ENCODE data around the gene TIA1.
"Not testable (repeated sequence)": the region's sequence is repeated elsewhere in the genome, so short reads cannot be mapped to it uniquely, and the experiment has no call there.

The TIA1 gene

GRCh38 chr2:70250434-70250833, 2.0 kb upstream of the TIA1 start:
- peaks cover 2% of the 10 kb centered on the region for H3K36me3 ChIP-seq (ENCODE audit: control insufficient read depth, low read depth, low read length)
- H3K27me3 ChIP-seq (ENCODE audit: control insufficient read depth, insufficient read depth, low read length) = no peaks in the 10 kb centered on the region
- H3K9me3 ChIP-seq (ENCODE audit: control insufficient read depth, low read depth, low read length) = no peaks in the 10 kb centered on the region
- no peaks in the 10 kb centered on the region for H3K4me1 ChIP-seq (ENCODE audit: control insufficient read depth, low read depth, low read length)
- H3K9ac ChIP-seq (ENCODE audit: low read length) = no peak overlapping the region
- no peak overlapping the region for H3K4me3 ChIP-seq (ENCODE audit: low read length)
- no peak overlapping the region for H3K27ac ChIP-seq (ENCODE audit: low read length)

DNA sequence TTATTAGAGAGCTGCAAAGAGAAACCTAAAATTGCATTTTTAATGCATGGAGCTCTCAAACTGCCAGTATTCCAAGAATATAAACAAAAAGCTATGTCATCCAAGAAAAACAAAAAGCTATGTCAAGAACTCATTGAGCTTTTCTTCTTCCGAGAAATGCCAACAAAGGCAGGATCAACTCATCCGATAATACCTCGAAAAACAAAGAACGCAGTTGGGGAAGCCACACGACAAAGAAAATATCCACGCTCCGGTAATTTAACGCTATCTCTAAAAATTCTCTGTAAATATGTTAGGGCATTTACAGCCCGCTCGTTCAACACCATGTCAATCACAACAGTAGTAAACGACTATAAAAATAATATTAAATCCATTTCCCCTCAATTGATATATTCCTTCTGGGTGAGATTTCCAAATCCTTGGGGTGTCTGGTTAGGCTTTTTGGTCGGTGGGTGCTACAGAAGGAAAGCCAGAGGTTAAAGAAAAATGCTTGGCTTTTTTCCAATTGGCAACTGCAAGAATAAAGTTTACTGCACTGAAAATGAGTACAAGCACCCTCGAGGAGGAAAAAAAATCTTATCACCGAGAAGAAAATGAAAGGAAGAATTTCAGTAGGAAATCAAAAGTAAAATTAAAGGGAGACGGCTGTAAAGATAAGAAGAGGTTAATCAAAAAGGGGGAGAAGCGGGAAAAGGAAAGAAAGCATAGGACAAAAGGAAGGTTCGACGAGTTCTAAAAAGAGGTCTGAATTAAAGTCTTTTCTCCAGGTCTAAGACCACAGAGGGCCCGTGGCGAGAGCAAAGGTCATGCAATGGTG, 856 bp downstream of the TIA1 start:
- Histone ChIP-seq H3K4me1 (ENCODE audit: control insufficient read depth, low read depth, low read length) (peaks cover 10% of the 10 kb centered on the region), H3K4me3 (ENCODE audit: low read length) (peak overlapping the region; percentile 82), H3K27me3 (ENCODE audit: control insufficient read depth, insufficient read depth, low read length) (no peaks in the 10 kb centered on the region), H3K36me3 (ENCODE audit: control insufficient read depth, low read depth, low read length) (peaks cover 4% of the 10 kb centered on the region), H3K9me3 (ENCODE audit: control insufficient read depth, low read depth, low read length) (no peaks in the 10 kb centered on the region), H3K9ac (ENCODE audit: low read length) (peak overlapping the region; percentile 99), H3K27ac (ENCODE audit: low read length) (peak overlapping the region; percentile 91)

DNA sequence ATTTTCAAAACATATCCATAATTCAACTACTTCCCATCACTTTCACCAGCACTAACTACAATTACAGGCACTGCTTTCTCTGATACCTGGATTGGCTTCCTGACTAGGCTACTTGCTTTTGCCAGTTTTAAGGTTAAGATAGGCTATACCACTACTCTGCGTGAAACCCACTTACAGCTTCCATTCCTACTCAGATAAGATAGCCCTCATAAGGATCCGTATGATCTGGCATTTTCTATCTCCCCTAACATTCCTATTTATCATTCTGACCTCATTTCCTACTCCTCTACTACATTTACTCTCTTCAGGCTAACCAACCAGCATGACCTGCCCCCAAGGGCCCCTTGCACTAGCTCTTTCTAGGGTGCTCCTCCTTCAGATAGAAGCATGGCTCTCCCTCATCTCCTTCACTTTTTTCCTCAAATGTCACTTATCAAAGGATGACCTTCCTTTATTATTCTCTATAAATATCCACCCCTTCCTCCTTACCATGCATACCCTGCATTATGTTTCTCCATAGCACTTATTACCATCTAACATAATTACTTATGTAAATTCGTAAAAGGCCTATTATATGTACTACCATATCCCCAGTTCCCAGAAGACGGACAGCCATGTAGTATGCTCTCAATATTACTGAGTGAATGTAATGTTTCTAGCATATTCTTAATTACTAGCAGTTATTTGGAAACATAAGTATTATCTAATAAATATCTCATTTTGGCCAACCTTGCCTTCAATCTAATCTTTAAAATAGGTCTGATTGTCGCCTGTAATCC, 4.4 kb downstream of the TIA1 start:
- Histone ChIP-seq H3K27ac (ENCODE audit: low read length) (no peak overlapping the region), H3K4me3 (ENCODE audit: low read length) (no peak overlapping the region), H3K27me3 (ENCODE audit: control insufficient read depth, insufficient read depth, low read length) (no peaks in the 10 kb centered on the region), H3K9ac (ENCODE audit: low read length) (no peak overlapping the region), H3K4me1 (ENCODE audit: control insufficient read depth, low read depth, low read length) (peaks cover 12% of the 10 kb centered on the region), H3K36me3 (ENCODE audit: control insufficient read depth, low read depth, low read length) (peaks cover 20% of the 10 kb centered on the region), H3K9me3 (ENCODE audit: control insufficient read depth, low read depth, low read length) (no peaks in the 10 kb centered on the region)

DNA sequence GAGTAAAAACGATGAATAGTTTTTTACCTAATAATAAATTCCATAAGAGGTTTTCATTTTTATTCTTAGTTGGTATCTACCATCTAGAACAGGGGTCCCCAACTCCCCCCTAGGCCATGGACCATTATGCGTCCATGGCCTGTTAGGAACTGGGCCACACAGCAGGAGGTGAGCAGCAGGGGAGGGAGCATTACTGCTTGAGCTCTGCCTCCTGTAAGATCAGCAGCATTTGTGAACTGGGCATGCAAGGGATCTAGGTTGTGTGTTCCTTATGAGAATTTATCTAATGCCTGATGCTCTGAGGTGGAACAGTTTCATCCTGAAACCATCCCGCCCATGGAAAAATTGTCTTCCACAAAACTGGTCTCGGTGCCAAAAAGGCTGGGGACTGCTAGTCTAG, 5.9 kb downstream of the TIA1 start:
- no peak overlapping the region for H3K27ac ChIP-seq (ENCODE audit: low read length)
- no peaks in the 10 kb centered on the region for H3K9me3 ChIP-seq (ENCODE audit: control insufficient read depth, low read depth, low read length)
- H3K4me1 ChIP-seq (ENCODE audit: control insufficient read depth, low read depth, low read length) = peaks cover 12% of the 10 kb centered on the region
- peaks cover 20% of the 10 kb centered on the region for H3K36me3 ChIP-seq (ENCODE audit: control insufficient read depth, low read depth, low read length)
- no peak overlapping the region for H3K9ac ChIP-seq (ENCODE audit: low read length)
- no peak overlapping the region for H3K4me3 ChIP-seq (ENCODE audit: low read length)
- H3K27me3 ChIP-seq (ENCODE audit: control insufficient read depth, insufficient read depth, low read length) = no peaks in the 10 kb centered on the region

GRCh38 chr2:70241340-70241739, 7.1 kb downstream of the TIA1 start:
- H3K9me3 ChIP-seq (ENCODE audit: control insufficient read depth, low read depth, low read length) = no peaks in the 10 kb centered on the region
- H3K27ac ChIP-seq (ENCODE audit: low read length) = no peak overlapping the region
- H3K9ac ChIP-seq (ENCODE audit: low read length) = no peak overlapping the region
- H3K4me1 ChIP-seq (ENCODE audit: control insufficient read depth, low read depth, low read length) = peaks cover 12% of the 10 kb centered on the region
- no peaks in the 10 kb centered on the region for H3K27me3 ChIP-seq (ENCODE audit: control insufficient read depth, insufficient read depth, low read length)
- H3K4me3 ChIP-seq (ENCODE audit: low read length) = no peak overlapping the region
- peaks cover 26% of the 10 kb centered on the region for H3K36me3 ChIP-seq (ENCODE audit: control insufficient read depth, low read depth, low read length)

DNA sequence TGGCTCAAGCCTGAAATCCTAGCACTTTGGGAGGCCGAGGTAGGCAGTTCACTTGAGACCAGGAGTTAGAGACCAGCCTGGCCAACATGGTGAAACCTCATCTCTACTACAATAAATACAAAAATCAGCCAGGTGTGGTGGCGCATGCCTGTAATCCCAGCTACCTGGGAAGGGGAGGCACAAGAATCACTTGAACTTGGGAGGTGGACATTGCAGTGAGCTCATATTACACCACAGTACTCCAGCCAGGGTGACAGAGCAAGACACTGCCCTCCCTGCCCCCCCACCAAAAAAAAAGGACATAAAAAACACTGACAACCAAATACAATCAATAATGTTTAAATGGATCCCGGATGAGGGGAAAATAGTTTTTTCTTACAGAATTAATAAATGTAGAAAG, 7.8 kb downstream of the TIA1 start:
- H3K9me3 ChIP-seq (ENCODE audit: control insufficient read depth, low read depth, low read length) = no peaks in the 10 kb centered on the region
- peaks cover 30% of the 10 kb centered on the region for H3K36me3 ChIP-seq (ENCODE audit: control insufficient read depth, low read depth, low read length)
- H3K27ac ChIP-seq (ENCODE audit: low read length) = no peak overlapping the region

DNA sequence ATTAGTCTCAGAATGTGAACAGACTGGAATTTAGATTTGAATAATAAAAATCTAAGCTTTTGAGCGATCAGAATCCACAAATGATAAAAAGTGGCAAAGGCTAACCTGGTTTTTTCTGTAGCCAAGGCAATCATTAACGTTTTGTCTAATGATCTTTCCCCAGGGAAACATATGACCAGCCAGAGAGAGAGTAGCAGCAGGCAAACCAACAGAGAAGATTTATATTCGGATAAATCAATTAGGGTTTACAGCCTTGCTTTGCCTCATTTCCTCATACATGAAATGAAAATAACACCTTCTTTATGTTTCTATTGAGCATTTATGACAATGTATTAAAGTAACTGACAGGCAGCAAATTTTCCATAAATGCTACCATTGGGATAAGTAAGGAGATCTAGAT, 14.5 kb downstream of the TIA1 start:
- no peaks in the 10 kb centered on the region for H3K4me1 ChIP-seq (ENCODE audit: control insufficient read depth, low read depth, low read length)
- H3K36me3 ChIP-seq (ENCODE audit: control insufficient read depth, low read depth, low read length) = peaks cover 62% of the 10 kb centered on the region
- no peaks in the 10 kb centered on the region for H3K9me3 ChIP-seq (ENCODE audit: control insufficient read depth, low read depth, low read length)
- no peak overlapping the region for H3K27ac ChIP-seq (ENCODE audit: low read length)
- H3K4me3 ChIP-seq (ENCODE audit: low read length) = no peak overlapping the region
- H3K9ac ChIP-seq (ENCODE audit: low read length) = no peak overlapping the region
- H3K27me3 ChIP-seq (ENCODE audit: control insufficient read depth, insufficient read depth, low read length) = no peaks in the 10 kb centered on the region

More for the DNA sequence above, 7.8 kb downstream of the TIA1 start:
- no peak overlapping the region for H3K4me3 ChIP-seq (ENCODE audit: low read length)
- H3K4me1 ChIP-seq (ENCODE audit: control insufficient read depth, low read depth, low read length) = peaks cover 12% of the 10 kb centered on the region
- H3K9ac ChIP-seq (ENCODE audit: low read length) = no peak overlapping the region
- no peaks in the 10 kb centered on the region for H3K27me3 ChIP-seq (ENCODE audit: control insufficient read depth, insufficient read depth, low read length)

DNA sequence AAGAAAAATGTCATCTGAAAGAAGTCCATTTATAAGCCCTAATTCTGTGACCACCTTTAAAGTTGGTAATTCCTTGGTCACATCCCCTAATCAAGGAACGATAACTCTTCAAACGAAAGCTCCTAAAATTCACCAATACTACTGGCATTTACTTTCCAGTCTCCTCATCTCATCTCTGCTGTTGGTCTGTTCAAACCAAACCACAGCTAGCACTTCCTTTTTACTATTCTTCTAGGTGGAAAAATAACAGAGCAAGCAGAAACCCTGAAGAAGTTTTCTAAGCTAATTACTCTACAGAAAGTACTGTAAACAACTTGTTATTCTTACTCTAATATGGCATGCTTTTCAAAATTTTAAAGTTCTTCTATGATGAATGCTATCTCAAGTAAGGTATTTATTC, 21.6 kb downstream of the TIA1 start:
- no peak overlapping the region for H3K9ac ChIP-seq (ENCODE audit: low read length)
- no peaks in the 10 kb centered on the region for H3K27me3 ChIP-seq (ENCODE audit: control insufficient read depth, insufficient read depth, low read length)
- H3K36me3 ChIP-seq (ENCODE audit: control insufficient read depth, low read depth, low read length) = peaks cover 91% of the 10 kb centered on the region
- H3K9me3 ChIP-seq (ENCODE audit: control insufficient read depth, low read depth, low read length) = no peaks in the 10 kb centered on the region
- no peaks in the 10 kb centered on the region for H3K4me1 ChIP-seq (ENCODE audit: control insufficient read depth, low read depth, low read length)
- H3K4me3 ChIP-seq (ENCODE audit: low read length) = no peak overlapping the region
- no peak overlapping the region for H3K27ac ChIP-seq (ENCODE audit: low read length)

DNA sequence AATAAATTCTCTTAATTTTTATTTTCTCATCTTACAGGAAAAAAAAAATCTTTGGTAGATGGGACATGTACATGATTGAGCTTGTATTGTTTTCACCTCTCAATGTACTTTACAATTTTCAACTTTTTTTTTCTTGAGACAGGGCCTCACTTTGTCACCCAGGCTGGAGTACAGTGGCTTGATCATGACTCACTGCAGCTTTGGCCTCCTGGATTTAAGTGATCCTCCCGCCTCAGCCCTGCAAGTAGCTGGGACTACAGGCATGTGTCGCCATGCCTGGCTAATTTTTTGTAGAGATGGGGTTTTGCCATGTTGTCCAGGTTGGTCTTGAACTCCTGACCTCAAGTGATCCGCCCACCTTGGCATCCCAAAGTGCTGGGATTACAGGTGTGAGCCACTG, 25.1 kb downstream of the TIA1 start:
- not testable (repeated sequence) for H3K9me3 ChIP-seq (ENCODE audit: control insufficient read depth, low read depth, low read length); H3K27ac ChIP-seq (ENCODE audit: low read length); H3K4me1 ChIP-seq (ENCODE audit: control insufficient read depth, low read depth, low read length); H3K27me3 ChIP-seq (ENCODE audit: control insufficient read depth, insufficient read depth, low read length); H3K9ac ChIP-seq (ENCODE audit: low read length); H3K4me3 ChIP-seq (ENCODE audit: low read length)
- H3K36me3 ChIP-seq (ENCODE audit: control insufficient read depth, low read depth, low read length) = peaks cover 93% of the 10 kb centered on the region

DNA sequence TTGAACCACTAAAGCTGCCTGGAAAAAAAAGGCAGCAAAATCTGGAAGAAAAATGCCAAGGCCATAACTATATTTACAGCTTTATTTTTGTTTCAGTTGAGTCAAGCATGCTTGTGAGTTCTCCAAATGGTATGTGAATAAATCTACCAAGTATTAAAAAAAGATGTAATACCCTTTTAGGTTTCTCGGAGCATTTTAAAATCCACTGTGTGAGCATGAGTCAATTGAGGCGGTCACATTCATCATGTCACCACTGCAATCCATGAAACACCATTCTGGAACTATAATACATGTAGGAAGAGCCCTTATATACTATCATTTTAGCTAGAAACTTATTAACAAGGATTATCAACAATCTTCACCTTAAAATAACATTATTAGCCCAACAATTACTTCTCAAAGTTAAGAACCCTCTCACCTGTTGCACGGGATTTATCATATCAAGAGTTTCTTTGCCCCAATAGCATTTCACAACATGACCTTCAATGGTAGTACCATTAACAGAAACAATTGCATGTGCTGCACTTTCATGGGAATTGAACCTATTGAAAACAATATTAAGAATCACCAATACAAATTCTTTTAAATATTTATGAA, 33.4 kb downstream of the TIA1 start:
- no peaks in the 10 kb centered on the region for H3K9me3 ChIP-seq (ENCODE audit: control insufficient read depth, low read depth, low read length)
- no peaks in the 10 kb centered on the region for H3K4me1 ChIP-seq (ENCODE audit: control insufficient read depth, low read depth, low read length)
- no peak overlapping the region for H3K4me3 ChIP-seq (ENCODE audit: low read length)
- H3K9ac ChIP-seq (ENCODE audit: low read length) = no peak overlapping the region
- peaks cover 92% of the 10 kb centered on the region for H3K36me3 ChIP-seq (ENCODE audit: control insufficient read depth, low read depth, low read length)
- H3K27me3 ChIP-seq (ENCODE audit: control insufficient read depth, insufficient read depth, low read length) = no peaks in the 10 kb centered on the region
- no peak overlapping the region for H3K27ac ChIP-seq (ENCODE audit: low read length)

- Histone ChIP-seq H3K9me3 (ENCODE audit: control insufficient read depth, low read depth, low read length) (no peaks in the 10 kb centered on the region), H3K27me3 (ENCODE audit: control insufficient read depth, insufficient read depth, low read length) (no peaks in the 10 kb centered on the region), H3K4me1 (ENCODE audit: control insufficient read depth, low read depth, low read length) (no peaks in the 10 kb centered on the region), H3K4me3 (ENCODE audit: low read length) (no peak overlapping the region), H3K9ac (ENCODE audit: low read length) (no peak overlapping the region), H3K36me3 (ENCODE audit: control insufficient read depth, low read depth, low read length) (peaks cover 92% of the 10 kb centered on the region), H3K27ac (ENCODE audit: low read length) (no peak overlapping the region)
Measured at GRCh38 chr2:70214365-70214764, 34.1 kb downstream of the TIA1 start.
